A673 (cell line): ENCODE data around the gene NAA38. TPM values are rescaled to one million over a fixed set of nuclear protein-coding genes. Genes with fewer than 3 reads are reported as not detected.
"Not testable (repeated sequence)": the region's sequence is repeated elsewhere in the genome, so short reads cannot be mapped to it uniquely, and the experiment has no call there.

ENCODE experiments used
- BruUV-seq: library from RNA; stranded (reverse); fragments of 400-500 nt; replicated peaks from 2 replicates; lab custom pipeline; 2021; lab: Mats Ljungman, UMichigan
- CTCF ChIA-PET: fragments of 300-600 bp; sonication (Branson Sonifier 250); formaldehyde crosslinking; loops from one replicate; lab custom pipeline; 2022; ENCODE audit warnings: antibody characterized with exemption; lab: Charles Lee
- POLR2A ChIA-PET: fragments of 300-600 bp; sonication (Branson Sonifier 250); formaldehyde crosslinking; loops from one replicate; lab custom pipeline; 2022; ENCODE audit warnings: antibody characterized with exemption; ENCODE audit not compliant: low non-redundant PET; lab: Charles Lee
- DNase-seq: peaks from one replicate; pipeline ENCODE4 v3.0.0-alpha.2; 2015; ENCODE audit warnings: low spot score
- H3K27ac ChIP-seq: fragments of 200-600 bp; sonication (generic); 2 replicates; pipeline ENCODE4 v1.5.1; 2016; ENCODE audit warnings: mixed run types, low read depth, mild to moderate bottlenecking, mixed read lengths, antibody characterized with exemption, low read length; ENCODE audit not compliant: poor library complexity, severe bottlenecking
- H3K27me3 ChIP-seq: fragments of 200-600 bp; sonication (generic); replicated peaks from 2 replicates; pipeline ENCODE4 v1.6.1; 2017; ENCODE audit warnings: mixed run types, low read depth, mild to moderate bottlenecking, mixed read lengths, antibody characterized with exemption, low read length; ENCODE audit not compliant: insufficient read depth, poor library complexity
- H3K36me3 ChIP-seq: fragments of 200-600 bp; sonication (generic); 2 replicates; pipeline ENCODE4 v1.6.1; 2016; ENCODE audit warnings: mixed run types, mild to moderate bottlenecking, mixed read lengths, antibody characterized with exemption, low read length; ENCODE audit not compliant: insufficient read depth, poor library complexity, severe bottlenecking
- H3K4me1 ChIP-seq: fragments of 200-600 bp; sonication (generic); 2 replicates; pipeline ENCODE4 v1.6.1; 2017; ENCODE audit warnings: mixed run types, mild to moderate bottlenecking, mixed read lengths, antibody characterized with exemption, low read length; ENCODE audit not compliant: insufficient read depth, poor library complexity, severe bottlenecking
- H3K4me3 ChIP-seq: fragments of 200-600 bp; sonication (generic); 2 replicates; pipeline ENCODE4 v1.5.1; 2016; ENCODE audit warnings: low read depth, mixed run types, mild to moderate bottlenecking, mixed read lengths, low read length; ENCODE audit not compliant: poor library complexity, severe bottlenecking
- H3K9me3 ChIP-seq: fragments of 200-600 bp; sonication (generic); 2 replicates; pipeline ENCODE4 v1.6.1; 2016; ENCODE audit warnings: mixed run types, low read depth, mild to moderate bottlenecking, mixed read lengths, antibody characterized with exemption, low read length; ENCODE audit not compliant: poor library complexity, severe bottlenecking
- EZH2 ChIP-seq: fragments of 200-600 bp; sonication (generic); IDR thresholded peaks from 2 replicates; pipeline ENCODE4 v1.6.1; 2017; ENCODE audit warnings: borderline replicate concordance, low read depth, mild to moderate bottlenecking, mixed read lengths, antibody characterized with exemption, low read length; ENCODE audit not compliant: poor library complexity, severe bottlenecking
- intact Hi-C: fragments of 100-400 bp; cut with micrococcal nuclease; formaldehyde crosslinking; loops from one replicate; pipeline ENCODE4 v1.10.0; 2022; ENCODE audit not compliant: unreplicated experiment
- total RNA-seq: library from RNA; stranded (reverse); gene quantifications from 2 replicates; pipeline ENCODE4 v1.2.3, GENCODE V29; 2021
- TF ChIP-seq, protein P1 (sequence below): fragments of 300-800, 200-600 bp; sonication (generic); conservative IDR thresholded peaks from 2 replicates; pipeline ENCODE4 v1.5.1; 2017; ENCODE audit warnings: low read depth, mild to moderate bottlenecking, antibody characterized with exemption, low read length, moderate library complexity, mixed read lengths

The NAA38 gene
- total RNA-seq, 1 experiment from 2014 or later: 64.3 TPM

DNA sequence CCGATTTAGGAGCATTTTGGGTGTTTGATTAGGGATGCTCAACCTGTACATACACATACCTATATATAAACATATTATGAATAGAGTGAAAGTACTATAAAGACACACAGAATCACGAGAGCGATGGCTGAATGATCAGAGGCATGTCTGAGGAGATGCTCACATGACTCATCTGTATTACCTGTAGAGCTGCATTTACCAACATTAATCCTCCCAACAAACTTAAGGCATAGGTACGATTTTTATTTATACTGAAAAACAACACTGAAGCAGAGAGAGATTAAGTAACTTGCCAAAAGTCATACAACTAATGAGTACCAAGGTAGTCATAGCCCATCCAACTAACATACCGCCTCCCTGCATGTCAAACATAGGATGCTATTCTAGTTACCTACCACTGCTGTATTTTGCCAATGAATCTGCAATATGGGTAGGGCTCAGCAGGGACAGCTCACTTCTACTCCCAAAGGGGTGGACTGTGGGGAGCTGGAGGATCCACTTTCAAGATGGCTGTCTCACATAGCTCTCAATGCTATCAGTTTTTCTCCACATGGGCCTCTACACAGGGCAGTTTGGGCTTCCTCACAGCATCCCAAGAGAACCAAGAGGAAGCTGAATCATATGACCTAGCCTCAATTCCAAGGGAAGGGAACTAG is 7.8 kb upstream of the NAA38 start:
- H3K27ac ChIP-seq: no peak overlapping the region
- no peaks in the 10 kb centered on the region for H3K9me3 ChIP-seq
- no peak overlapping the region for H3K4me3 ChIP-seq
- no peak for DNase-seq
- ChIA-PET CTCF (interaction anchor here (0.6 kb wide), 2 partner anchors 14 to 33 kb away, joined by 3 to 4 read pairs; no protein-coding TSS in a partner anchor), POLR2A (interaction anchor here (0.6 kb wide), 1 partner anchor 241 kb away, joined by 19 read pairs; no protein-coding TSS in a partner anchor)
- intact Hi-C loops: loop anchor here (5.0 kb wide), 2 partner anchors 32 to 192 kb away; no protein-coding TSS in a partner anchor
- no peaks in the 10 kb centered on the region for H3K36me3 ChIP-seq
- no peaks in the 10 kb centered on the region for H3K27me3 ChIP-seq
- TF ChIP-seq, protein P1, sequence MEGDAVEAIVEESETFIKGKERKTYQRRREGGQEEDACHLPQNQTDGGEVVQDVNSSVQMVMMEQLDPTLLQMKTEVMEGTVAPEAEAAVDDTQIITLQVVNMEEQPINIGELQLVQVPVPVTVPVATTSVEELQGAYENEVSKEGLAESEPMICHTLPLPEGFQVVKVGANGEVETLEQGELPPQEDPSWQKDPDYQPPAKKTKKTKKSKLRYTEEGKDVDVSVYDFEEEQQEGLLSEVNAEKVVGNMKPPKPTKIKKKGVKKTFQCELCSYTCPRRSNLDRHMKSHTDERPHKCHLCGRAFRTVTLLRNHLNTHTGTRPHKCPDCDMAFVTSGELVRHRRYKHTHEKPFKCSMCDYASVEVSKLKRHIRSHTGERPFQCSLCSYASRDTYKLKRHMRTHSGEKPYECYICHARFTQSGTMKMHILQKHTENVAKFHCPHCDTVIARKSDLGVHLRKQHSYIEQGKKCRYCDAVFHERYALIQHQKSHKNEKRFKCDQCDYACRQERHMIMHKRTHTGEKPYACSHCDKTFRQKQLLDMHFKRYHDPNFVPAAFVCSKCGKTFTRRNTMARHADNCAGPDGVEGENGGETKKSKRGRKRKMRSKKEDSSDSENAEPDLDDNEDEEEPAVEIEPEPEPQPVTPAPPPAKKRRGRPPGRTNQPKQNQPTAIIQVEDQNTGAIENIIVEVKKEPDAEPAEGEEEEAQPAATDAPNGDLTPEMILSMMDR: no peak
- TF ChIP-seq EZH2: no peak
- BruUV-seq: no TSS peak
- peaks cover 4% of the 10 kb centered on the region for H3K4me1 ChIP-seq

DNA sequence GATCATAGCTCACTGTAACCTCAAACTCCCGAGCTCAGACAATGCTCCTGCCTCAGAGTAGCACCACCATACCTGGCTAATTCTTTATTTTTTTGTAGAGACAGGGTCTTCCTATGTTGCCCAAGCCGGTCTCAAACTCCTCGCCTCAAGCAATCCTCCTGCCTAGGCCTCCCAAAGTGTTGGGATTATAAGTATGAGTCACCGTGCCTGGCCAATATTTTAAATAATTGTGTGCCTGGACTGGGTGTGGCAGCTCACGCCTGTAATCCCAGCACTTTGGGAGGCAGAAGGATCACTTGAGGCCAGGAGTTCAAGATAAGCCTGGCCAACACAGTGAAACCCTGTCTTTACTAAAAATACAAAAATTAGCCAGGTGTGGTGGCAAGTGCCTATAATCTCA is 7.0 kb upstream of the NAA38 start:
- CTCF ChIA-PET, H3K9me3 ChIP-seq, H3K27me3 ChIP-seq, DNase-seq, H3K36me3 ChIP-seq, H3K27ac ChIP-seq, H3K4me1 ChIP-seq, BruUV-seq, H3K4me3 ChIP-seq, POLR2A ChIA-PET: not testable (repeated sequence)
- intact Hi-C loops: loop anchor here (5.0 kb wide), 2 partner anchors 33 to 193 kb away; no protein-coding TSS in a partner anchor

DNA sequence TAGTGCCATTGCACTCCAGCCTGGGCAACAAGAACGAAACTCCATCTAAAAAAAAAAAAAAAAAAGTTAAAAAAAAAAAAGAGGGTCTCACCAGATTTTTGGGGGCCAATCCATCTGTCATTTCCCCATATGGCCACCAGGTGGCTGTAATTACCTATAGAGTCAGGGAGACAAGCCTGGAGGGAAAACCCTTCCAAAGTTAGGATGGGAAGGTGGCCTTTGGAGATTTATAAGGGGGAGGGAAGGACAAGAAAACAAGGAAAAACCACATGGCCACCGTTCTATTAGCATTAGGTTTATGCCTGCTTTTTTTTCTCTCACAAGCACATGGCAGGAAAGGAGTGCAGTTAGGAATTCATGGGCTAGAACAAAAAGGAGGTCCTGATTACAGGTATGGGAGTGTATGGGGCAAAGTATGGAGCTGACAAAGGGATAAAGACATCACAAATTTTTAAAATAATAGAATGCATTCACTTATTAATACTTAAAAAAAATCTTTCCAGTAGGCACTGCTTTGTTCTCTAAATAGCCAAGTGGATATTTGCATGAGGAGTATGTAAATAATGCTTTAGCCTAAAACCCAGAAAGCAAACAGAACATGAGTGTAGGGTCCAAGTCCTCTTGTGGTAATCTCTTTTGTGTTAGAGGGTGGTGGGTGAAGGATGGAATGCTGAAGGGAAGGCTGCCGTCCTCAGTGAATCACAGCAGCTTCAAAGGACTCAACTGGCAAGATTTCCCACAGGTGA is 5.5 kb upstream of the NAA38 start:
- H3K4me1 ChIP-seq: peaks cover 12% of the 10 kb centered on the region
- H3K9me3 ChIP-seq: no peaks in the 10 kb centered on the region
- ChIA-PET POLR2A (no interaction called here), CTCF (interaction anchor here (0.7 to 1.4 kb wide), 5 partner anchors 28 to 256 kb away, joined by 3 to 11 read pairs (median 6); no protein-coding TSS in a partner anchor)
- TF ChIP-seq EZH2: no peak
- TF ChIP-seq, protein P1: peak; percentile 74
- DNase-seq: peak; percentile 80
- BruUV-seq: no TSS peak
- H3K27me3 ChIP-seq: no peaks in the 10 kb centered on the region
- no peak overlapping the region for H3K27ac ChIP-seq
- H3K36me3 ChIP-seq: no peaks in the 10 kb centered on the region
- no peak overlapping the region for H3K4me3 ChIP-seq
- intact Hi-C loops: loop anchor here (1.0 to 5.0 kb wide), 4 partner anchors 34 to 194 kb away; no protein-coding TSS in a partner anchor
